IPS-20b (cell line): Measurements from ENCODE around the gene C9orf78.

Source experiments
- H3K27ac ChIP-seq: one replicate; pipeline ENCODE4 v1.5.1; 2013; ENCODE audit warnings: low read length
- H3K27me3 ChIP-seq: 2 replicates; pipeline ENCODE4 v1.6.1; 2013; ENCODE audit warnings: mild to moderate bottlenecking, low read length, inconsistent platforms; ENCODE audit not compliant: insufficient read depth
- H3K36me3 ChIP-seq: 2 replicates; pipeline ENCODE4 v1.6.1; 2013; ENCODE audit warnings: low read depth, mild to moderate bottlenecking, inconsistent platforms, low read length, moderate library complexity; ENCODE audit not compliant: insufficient read depth
- H3K4me1 ChIP-seq: 2 replicates; pipeline ENCODE4 v1.6.1; 2013; ENCODE audit warnings: mild to moderate bottlenecking, control low read depth, inconsistent platforms, low read length, moderate library complexity; ENCODE audit not compliant: insufficient read depth
- H3K4me3 ChIP-seq: 2 replicates; pipeline ENCODE4 v1.5.1; 2013; ENCODE audit warnings: mild to moderate bottlenecking, low read length, inconsistent platforms
- H3K9ac ChIP-seq: 2 replicates; pipeline ENCODE4 v1.6.1; 2013; ENCODE audit warnings: low read depth, mild to moderate bottlenecking, inconsistent platforms, low read length, moderate library complexity
- H3K9me3 ChIP-seq: 2 replicates; pipeline ENCODE4 v1.6.1; 2013; ENCODE audit warnings: mild to moderate bottlenecking, low read depth, low read length, inconsistent platforms; ENCODE audit not compliant: insufficient read depth

Gene C9orf78

GRCh38 chr9:129875181-129875611 is 40.1 kb upstream of the C9orf78 start:
- Histone ChIP-seq H3K9ac (no peak overlapping the region), H3K27ac (no peak overlapping the region), H3K4me3 (no peak overlapping the region), H3K4me1 (no peaks in the 10 kb centered on the region), H3K9me3 (no peaks in the 10 kb centered on the region), H3K36me3 (peaks cover 5% of the 10 kb centered on the region; the same call in 1 of the 2 replicates), H3K27me3 (no peaks in the 10 kb centered on the region)

- no peaks in the 10 kb centered on the region for H3K27me3 ChIP-seq
- H3K9me3 ChIP-seq = no peaks in the 10 kb centered on the region
- no peak overlapping the region for H3K9ac ChIP-seq
- no peak overlapping the region for H3K4me3 ChIP-seq
- peaks cover 5% of the 10 kb centered on the region; the same call in 1 of the 2 replicates for H3K36me3 ChIP-seq
- H3K4me1 ChIP-seq = no peaks in the 10 kb centered on the region
- no peak overlapping the region for H3K27ac ChIP-seq
Measured at GRCh38 chr9:129874261-129875101, 39.4 kb upstream of the C9orf78 start.

- Histone ChIP-seq H3K9ac (no peak overlapping the region), H3K4me3 (no peak overlapping the region), H3K27me3 (no peaks in the 10 kb centered on the region), H3K4me1 (no peaks in the 10 kb centered on the region), H3K36me3 (peaks cover 5% of the 10 kb centered on the region; the same call in 1 of the 2 replicates), H3K9me3 (no peaks in the 10 kb centered on the region), H3K27ac (no peak overlapping the region)
Measured at GRCh38 chr9:129873563-129874190, 38.6 kb upstream of the C9orf78 start.

- Histone ChIP-seq H3K27me3 (no peaks in the 10 kb centered on the region), H3K4me3 (no peak overlapping the region), H3K9ac (no peak overlapping the region), H3K27ac (no peak overlapping the region), H3K9me3 (no peaks in the 10 kb centered on the region), H3K4me1 (no peaks in the 10 kb centered on the region), H3K36me3 (peaks cover 5% of the 10 kb centered on the region; the same call in 1 of the 2 replicates)
Measured at GRCh38 chr9:129871046-129871445, 36.0 kb upstream of the C9orf78 start.

- no peak overlapping the region for H3K27ac ChIP-seq
- no peaks in the 10 kb centered on the region for H3K9me3 ChIP-seq
- H3K4me1 ChIP-seq = no peaks in the 10 kb centered on the region
- no peaks in the 10 kb centered on the region for H3K27me3 ChIP-seq
- no peak overlapping the region for H3K9ac ChIP-seq
- peaks cover 7% of the 10 kb centered on the region; the same call in 1 of the 2 replicates for H3K36me3 ChIP-seq
- no peak overlapping the region for H3K4me3 ChIP-seq
Measured at GRCh38 chr9:129869585-129870501, 34.8 kb upstream of the C9orf78 start.

GRCh38 chr9:129868872-129869486 is 33.9 kb upstream of the C9orf78 start:
- Histone ChIP-seq H3K4me3 (no peak overlapping the region), H3K36me3 (peaks cover 7% of the 10 kb centered on the region; the same call in 1 of the 2 replicates), H3K27ac (no peak overlapping the region), H3K4me1 (no peaks in the 10 kb centered on the region), H3K9ac (no peak overlapping the region), H3K27me3 (no peaks in the 10 kb centered on the region), H3K9me3 (no peaks in the 10 kb centered on the region)

- H3K9me3 ChIP-seq = no peaks in the 10 kb centered on the region
- H3K4me1 ChIP-seq = no peaks in the 10 kb centered on the region
- H3K27me3 ChIP-seq = no peaks in the 10 kb centered on the region
- H3K9ac ChIP-seq = no peak overlapping the region
- H3K4me3 ChIP-seq = no peak overlapping the region
- H3K36me3 ChIP-seq = peaks cover 7% of the 10 kb centered on the region; the same call in 1 of the 2 replicates
- no peak overlapping the region for H3K27ac ChIP-seq
Measured at GRCh38 chr9:129868023-129868871, 33.2 kb upstream of the C9orf78 start.

GRCh38 chr9:129867136-129868022 is 32.3 kb upstream of the C9orf78 start:
- H3K36me3 ChIP-seq = peaks cover 7% of the 10 kb centered on the region; the same call in 1 of the 2 replicates
- no peaks in the 10 kb centered on the region for H3K9me3 ChIP-seq
- no peaks in the 10 kb centered on the region for H3K4me1 ChIP-seq
- H3K27me3 ChIP-seq = no peaks in the 10 kb centered on the region
- H3K4me3 ChIP-seq = no peak overlapping the region
- no peak overlapping the region for H3K27ac ChIP-seq
- H3K9ac ChIP-seq = no peak overlapping the region

GRCh38 chr9:129866394-129867135 is 31.5 kb upstream of the C9orf78 start:
- Histone ChIP-seq H3K9me3 (no peaks in the 10 kb centered on the region), H3K9ac (no peak overlapping the region), H3K4me3 (no peak overlapping the region), H3K36me3 (peaks cover 12% of the 10 kb centered on the region), H3K4me1 (no peaks in the 10 kb centered on the region), H3K27me3 (no peaks in the 10 kb centered on the region), H3K27ac (no peak overlapping the region)
